OCI-LY7 (cell line): ENCODE results near the gene TMPRSS4. TPM values are rescaled to one million over a fixed set of nuclear protein-coding genes. Genes with fewer than 3 reads are reported as not detected.

Experiments
- BruUV-seq: library from RNA; stranded (reverse); fragments of 400-500 nt; replicated peaks from 2 replicates; lab custom pipeline; 2021; lab: Mats Ljungman, UMichigan
- CTCF ChIA-PET: fragments of 300-600 bp; sonication (Branson Sonifier 250); formaldehyde crosslinking; loops from one replicate; lab custom pipeline; 2022; ENCODE audit warnings: antibody characterized with exemption; ENCODE audit not compliant: unreplicated experiment; lab: Charles Lee
- POLR2A ChIA-PET: fragments of 300-600 bp; sonication (Branson Sonifier 250); formaldehyde crosslinking; loops from one replicate; lab custom pipeline; 2022; ENCODE audit warnings: antibody characterized with exemption; lab: Charles Lee
- DNase-seq: peaks from one replicate; pipeline ENCODE4 v3.0.0-alpha.2; 2015; ENCODE audit warnings: low spot score
- H2AFZ ChIP-seq: fragments of 200-600 bp; sonication (generic), shearing (Covaris generic); 2 replicates; pipeline ENCODE4 v1.6.1; 2014; ENCODE audit warnings: mild to moderate bottlenecking, antibody characterized with exemption, low read length, moderate library complexity
- H3K27ac ChIP-seq: fragments of 200-600 bp; sonication (generic); 2 replicates; pipeline ENCODE4 v1.5.1; 2014; ENCODE audit warnings: mixed run types, low read depth, mild to moderate bottlenecking, moderate library complexity, low read length, inconsistent platforms; ENCODE audit not compliant: poor library complexity, severe bottlenecking
- H3K36me3 ChIP-seq: fragments of 200-600 bp; sonication (generic); 2 replicates; pipeline ENCODE4 v1.6.1; 2014; ENCODE audit warnings: mild to moderate bottlenecking, antibody characterized with exemption, low read length, moderate library complexity, mixed read lengths; ENCODE audit not compliant: insufficient read depth
- H3K4me1 ChIP-seq: fragments of 200-600 bp; sonication (generic); 2 replicates; pipeline ENCODE4 v1.5.1; 2014; ENCODE audit warnings: mild to moderate bottlenecking, low read length; ENCODE audit not compliant: insufficient read depth, poor library complexity, severe bottlenecking
- H3K4me2 ChIP-seq: fragments of 200-600 bp; sonication (generic); 2 replicates; pipeline ENCODE4 v1.6.1; 2014; ENCODE audit warnings: mild to moderate bottlenecking, low read length
- H3K4me3 ChIP-seq: fragments of 200-600 bp; sonication (generic); 2 replicates; pipeline ENCODE4 v1.5.1; 2014; ENCODE audit warnings: mild to moderate bottlenecking, low read depth, low read length; ENCODE audit not compliant: poor library complexity, severe bottlenecking
- H3K79me2 ChIP-seq: fragments of 200-600 bp; sonication (generic); 2 replicates; pipeline ENCODE4 v1.6.1; 2016; ENCODE audit warnings: low read depth, mild to moderate bottlenecking, low read length, moderate library complexity, mixed read lengths; ENCODE audit not compliant: insufficient read depth
- H3K9me2 ChIP-seq: fragments of 200-600 bp; sonication (generic); 2 replicates; pipeline ENCODE4 v1.6.1; 2016; ENCODE audit warnings: mild to moderate bottlenecking, low read length, mixed read lengths; ENCODE audit not compliant: insufficient read depth
- H3K9me3 ChIP-seq: fragments of 200-600 bp; sonication (generic); 2 replicates; pipeline ENCODE4 v1.6.1; 2014; ENCODE audit warnings: mild to moderate bottlenecking, mixed run types, low read length, mixed read lengths
- H4K20me1 ChIP-seq: fragments of 200-600 bp; sonication (generic); 2 replicates; pipeline ENCODE4 v1.6.1; 2014; ENCODE audit warnings: mild to moderate bottlenecking, antibody characterized with exemption, low read length, moderate library complexity, mixed read lengths; ENCODE audit not compliant: insufficient read depth
- CTCF ChIP-seq: fragments of 200-600 bp; sonication (generic); conservative IDR thresholded peaks from 2 replicates; pipeline ENCODE4 v1.5.1; 2014; ENCODE audit warnings: mild to moderate bottlenecking, antibody characterized with exemption, low read length, moderate library complexity, mixed read lengths
- EZH2phosphoT487 ChIP-seq: fragments of 200-600 bp; sonication (generic); IDR thresholded peaks from 2 replicates; pipeline ENCODE4 v1.6.1; 2018; ENCODE audit warnings: low read depth, borderline replicate concordance, mild to moderate bottlenecking, mixed run types, antibody characterized with exemption, low read length, moderate library complexity, mixed read lengths
- intact Hi-C: fragments of 100-400 bp; cut with micrococcal nuclease; formaldehyde crosslinking; loops from one replicate; pipeline ENCODE4 v1.10.0; 2022; ENCODE audit not compliant: unreplicated experiment
- total RNA-seq, 2 experiments: library from RNA; depleted of rRNA in 1 of 2; stranded (reverse); fragments of >200 nt in 1 of 2; shearing (Covaris generic) in 1 of 2; gene quantifications; 2 replicates each; pipeline ENCODE4 v1.2.3, GENCODE V29; 2014 to 2022

The TMPRSS4 gene
- total RNA-seq, 2 experiments from 2014 or later: 0.03 TPM; not detected in 1

- CTCF ChIA-PET: no interaction called here
- Histone ChIP-seq H3K4me1 (no peaks in the 10 kb centered on the region), H3K9me3 (no peaks in the 10 kb centered on the region), H3K79me2 (no peaks in the 10 kb centered on the region), H2AFZ (no peak overlapping the region), H3K4me3 (no peak overlapping the region), H3K27ac (no peak overlapping the region), H3K9me2 (no peaks in the 10 kb centered on the region), H3K4me2 (no peak overlapping the region), H4K20me1 (no peaks in the 10 kb centered on the region), H3K36me3 (no peaks in the 10 kb centered on the region)
- POLR2A ChIA-PET: no interaction called here
- DNase-seq: no peak
- intact Hi-C loops: no loop called here
- no TSS peak for BruUV-seq
- TF ChIP-seq CTCF (no peak), EZH2phosphoT487 (no peak)
Observed at GRCh38 chr11:118100691-118101232, 23.9 kb downstream of the TMPRSS4 start.

GRCh38 chr11:118102721-118103261 lies 25.9 kb downstream of the TMPRSS4 start:
- no peaks in the 10 kb centered on the region for H4K20me1 ChIP-seq
- no peak overlapping the region for H2AFZ ChIP-seq
- H3K27ac ChIP-seq: no peak overlapping the region
- no peaks in the 10 kb centered on the region for H3K4me1 ChIP-seq
- H3K9me2 ChIP-seq: no peaks in the 10 kb centered on the region
- BruUV-seq: no TSS peak
- H3K4me3 ChIP-seq: no peak overlapping the region
- no peaks in the 10 kb centered on the region for H3K79me2 ChIP-seq
- H3K4me2 ChIP-seq: no peak overlapping the region
- ChIA-PET CTCF (no interaction called here), POLR2A (interaction anchor here (0.6 to 1.0 kb wide), 3 partner anchors 19 to 27 kb away, joined by 3 to 4 read pairs (median 3); no protein-coding TSS in a partner anchor)
- TF ChIP-seq CTCF (no peak), EZH2phosphoT487 (no peak)
- H3K36me3 ChIP-seq: no peaks in the 10 kb centered on the region
- no peaks in the 10 kb centered on the region for H3K9me3 ChIP-seq
- DNase-seq: no peak
- intact Hi-C loops: no loop called here

- intact Hi-C loops: no loop called here
- Histone ChIP-seq H3K36me3 (no peaks in the 10 kb centered on the region), H3K4me1 (no peaks in the 10 kb centered on the region), H3K9me3 (no peaks in the 10 kb centered on the region), H3K27ac (no peak overlapping the region), H3K4me2 (no peak overlapping the region), H3K9me2 (no peaks in the 10 kb centered on the region), H3K79me2 (no peaks in the 10 kb centered on the region), H2AFZ (no peak overlapping the region), H3K4me3 (no peak overlapping the region), H4K20me1 (no peaks in the 10 kb centered on the region)
- no TSS peak for BruUV-seq
- POLR2A ChIA-PET: interaction anchor here (0.8 to 0.9 kb wide), 2 partner anchors 10 to 264 kb away, joined by 3 read pairs; no protein-coding TSS in a partner anchor
- no peak for DNase-seq
- TF ChIP-seq EZH2phosphoT487 (no peak), CTCF (no peak)
- CTCF ChIA-PET: no interaction called here
Observed at GRCh38 chr11:118104491-118104890, 27.6 kb downstream of the TMPRSS4 start.
